ENCODE results near the gene PSMD1.

GRCh38 chr2:231062776-231063175, 6.1 kb downstream of the PSMD1 start:
- TF ChIP-seq ZBTB21 (tag by site-specific recombination; IDR thresholded peaks at IDR 0.05) (no peak), CTCF (tag by site-specific recombination; IDR thresholded peaks at IDR 0.05) (no peak), IKZF3 (tag by site-specific recombination; IDR thresholded peaks at IDR 0.05) (no peak), ZBTB11 (tag by site-specific recombination; conservative IDR thresholded peaks at IDR 0.05; ENCODE audit: low read depth) (no peak), SETDB1 (IDR thresholded peaks at IDR 0.05; ENCODE audit: insufficient read length, low read length) (no peak), ZNF311 (tag by site-specific recombination; IDR thresholded peaks at IDR 0.05; ENCODE audit: borderline replicate concordance) (no peak), TCF7L2 (IDR thresholded peaks at IDR 0.05; ENCODE audit: borderline replicate concordance, low read depth, low read length) (no peak), YY1 (tag by site-specific recombination; IDR thresholded peaks at IDR 0.05) (no peak), ZBTB8A (tag by site-specific recombination; IDR thresholded peaks at IDR 0.05) (no peak), ZNF707 (tag by site-specific recombination; IDR thresholded peaks at IDR 0.05) (no peak), ZNF529 (tag by site-specific recombination; IDR thresholded peaks at IDR 0.05; ENCODE audit: insufficient replicate concordance) (no peak)
- TF ChIP-seq, protein P1, sequence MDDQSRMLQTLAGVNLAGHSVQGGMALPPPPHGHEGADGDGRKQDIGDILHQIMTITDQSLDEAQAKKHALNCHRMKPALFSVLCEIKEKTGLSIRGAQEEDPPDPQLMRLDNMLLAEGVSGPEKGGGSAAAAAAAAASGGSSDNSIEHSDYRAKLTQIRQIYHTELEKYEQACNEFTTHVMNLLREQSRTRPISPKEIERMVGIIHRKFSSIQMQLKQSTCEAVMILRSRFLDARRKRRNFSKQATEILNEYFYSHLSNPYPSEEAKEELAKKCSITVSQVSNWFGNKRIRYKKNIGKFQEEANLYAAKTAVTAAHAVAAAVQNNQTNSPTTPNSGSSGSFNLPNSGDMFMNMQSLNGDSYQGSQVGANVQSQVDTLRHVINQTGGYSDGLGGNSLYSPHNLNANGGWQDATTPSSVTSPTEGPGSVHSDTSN (CRISPR knock-in tag; IDR thresholded peaks at IDR 0.05) = no peak
